T-helper 1 cell treated with Interleukin-12 subunit alpha and Interleukin-12 subunit beta and Interleukin-4 antibody, amounts not matched to agents 30 μg/mL and 1 μg/mL, for 36 hours (primary cell): ENCODE results near the gene WNT3A.

Experiments
- H3K27ac Mint-ChIP-seq: one replicate; pipeline ENCODE4 v1.8.0; 2021; ENCODE audit warnings: mild to moderate bottlenecking, mixed read lengths
- H3K27me3 Mint-ChIP-seq: one replicate; pipeline ENCODE4 v1.8.0; 2021; ENCODE audit warnings: low read depth, mixed read lengths
- H3K36me3 Mint-ChIP-seq: one replicate; pipeline ENCODE4 v1.8.0; 2021; ENCODE audit warnings: low read depth, mixed read lengths
- H3K4me1 Mint-ChIP-seq: one replicate; pipeline ENCODE4 v1.8.0; 2021; ENCODE audit warnings: low read depth, mixed read lengths
- H3K4me3 Mint-ChIP-seq: one replicate; pipeline ENCODE4 v1.8.0; 2021; ENCODE audit warnings: mild to moderate bottlenecking, moderate library complexity, mixed read lengths
- H3K9me3 Mint-ChIP-seq: one replicate; pipeline ENCODE4 v1.8.0; 2021; ENCODE audit warnings: mixed read lengths

WNT3A gene

GRCh38 chr1:228092342-228093049 is 85.7 kb downstream of the WNT3A start:
- H3K9me3 Mint-ChIP-seq: peaks cover 18% of the 10 kb centered on the region
- no peaks in the 10 kb centered on the region for H3K27me3 Mint-ChIP-seq
- peaks cover 66% of the 10 kb centered on the region for H3K36me3 Mint-ChIP-seq
- peaks cover 35% of the 10 kb centered on the region for H3K4me1 Mint-ChIP-seq
- no peak overlapping the region for H3K4me3 Mint-ChIP-seq
- no peak overlapping the region for H3K27ac Mint-ChIP-seq

- H3K36me3 Mint-ChIP-seq: peaks cover 64% of the 10 kb centered on the region
- peaks cover 18% of the 10 kb centered on the region for H3K9me3 Mint-ChIP-seq
- peaks cover 27% of the 10 kb centered on the region for H3K4me1 Mint-ChIP-seq
- no peak overlapping the region for H3K4me3 Mint-ChIP-seq
- no peaks in the 10 kb centered on the region for H3K27me3 Mint-ChIP-seq
- no peak overlapping the region for H3K27ac Mint-ChIP-seq
Measured at GRCh38 chr1:228093050-228093906, 86.5 kb downstream of the WNT3A start.

DNA sequence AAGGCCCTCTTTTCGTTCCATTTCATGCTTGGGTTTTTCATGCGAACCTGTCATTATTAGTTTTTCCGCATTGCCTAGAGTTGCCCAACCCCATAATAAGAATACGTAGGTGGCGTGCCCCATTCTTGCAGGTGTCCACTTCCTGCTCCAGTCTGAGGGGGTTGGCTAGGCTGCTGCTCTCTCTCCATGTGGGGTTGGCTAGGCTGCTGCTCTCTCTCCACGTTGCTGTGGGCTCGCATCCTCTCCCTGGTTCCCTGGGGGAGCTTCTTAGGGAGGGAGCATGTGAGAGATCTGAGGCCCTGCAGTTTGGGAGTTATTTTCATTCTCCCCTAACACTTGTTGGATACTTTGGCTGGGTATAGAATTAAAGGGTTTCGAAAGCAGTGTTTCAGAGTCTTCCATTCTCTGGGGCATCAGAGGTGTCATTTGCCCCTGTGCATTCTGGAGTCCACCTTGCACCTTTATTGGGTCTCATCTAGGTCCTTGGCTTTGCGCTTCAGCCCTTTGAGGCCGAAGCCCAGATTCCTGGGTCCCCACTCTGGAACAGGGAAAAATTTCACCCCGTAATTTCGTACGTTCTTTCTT is 87.7 kb downstream of the WNT3A start:
- H3K9me3 Mint-ChIP-seq: peaks cover 18% of the 10 kb centered on the region
- H3K27me3 Mint-ChIP-seq: no peaks in the 10 kb centered on the region
- no peak overlapping the region for H3K27ac Mint-ChIP-seq
- no peak overlapping the region for H3K4me3 Mint-ChIP-seq
- peaks cover 67% of the 10 kb centered on the region for H3K36me3 Mint-ChIP-seq
- H3K4me1 Mint-ChIP-seq: peaks cover 17% of the 10 kb centered on the region

- Mint-ChIP-seq H3K36me3 (peaks cover 68% of the 10 kb centered on the region), H3K27me3 (no peaks in the 10 kb centered on the region), H3K9me3 (peaks cover 18% of the 10 kb centered on the region), H3K4me1 (peaks cover 15% of the 10 kb centered on the region), H3K4me3 (no peak overlapping the region), H3K27ac (no peak overlapping the region)
Measured at GRCh38 chr1:228095161-228095560, 88.4 kb downstream of the WNT3A start.

GRCh38 chr1:228095938-228096337 is 89.1 kb downstream of the WNT3A start:
- Mint-ChIP-seq H3K36me3 (peaks cover 65% of the 10 kb centered on the region), H3K27ac (no peak overlapping the region), H3K9me3 (peaks cover 18% of the 10 kb centered on the region), H3K27me3 (no peaks in the 10 kb centered on the region), H3K4me1 (peaks cover 9% of the 10 kb centered on the region), H3K4me3 (no peak overlapping the region)

DNA sequence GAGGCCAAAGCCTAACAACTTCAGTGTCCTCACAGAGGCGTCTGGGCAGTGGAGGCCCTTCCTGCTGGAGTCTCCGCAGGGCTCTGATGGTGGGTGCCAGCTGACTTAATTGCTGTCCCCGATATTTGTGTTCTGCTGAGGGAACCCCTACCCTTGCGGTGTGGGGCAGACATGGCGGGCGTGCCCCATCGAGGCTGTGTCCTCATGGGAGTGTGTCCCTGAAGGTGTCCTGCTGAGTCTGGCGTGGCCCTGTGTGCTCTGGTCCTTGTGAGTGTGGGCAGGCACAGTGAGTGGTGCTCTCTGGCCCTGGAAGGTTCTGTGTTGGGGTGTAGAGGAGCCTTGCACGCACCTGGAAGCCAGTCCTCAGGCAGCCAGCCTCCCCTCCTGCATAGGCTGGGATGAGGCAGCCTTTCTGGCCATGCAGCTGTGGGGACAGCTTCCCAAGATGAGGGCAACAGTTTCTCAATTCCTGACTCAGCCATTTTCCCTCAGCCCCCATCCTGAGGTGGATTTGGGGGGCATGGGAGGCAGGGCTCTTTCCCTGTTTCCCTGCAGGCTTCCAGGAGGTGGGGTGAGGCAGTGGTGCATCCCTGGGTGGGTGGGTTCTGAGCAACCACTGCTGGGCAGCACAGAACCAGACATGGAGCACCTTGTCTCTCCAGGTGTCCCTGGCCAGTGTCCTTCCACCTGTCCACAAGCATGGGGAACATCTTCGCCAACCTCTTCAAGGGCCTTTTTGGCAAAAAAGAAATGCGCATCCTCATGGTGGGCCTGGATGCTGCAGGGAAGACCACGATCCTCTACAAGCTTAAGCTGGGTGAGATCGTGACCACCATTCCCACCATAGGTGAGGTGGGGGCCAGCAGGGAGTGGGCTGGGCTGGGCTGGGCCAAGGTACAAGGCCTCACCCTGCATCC is 89.9 kb downstream of the WNT3A start:
- Mint-ChIP-seq H3K4me3 (no peak overlapping the region), H3K27me3 (no peaks in the 10 kb centered on the region), H3K9me3 (peaks cover 18% of the 10 kb centered on the region), H3K36me3 (peaks cover 57% of the 10 kb centered on the region), H3K4me1 (peaks cover 8% of the 10 kb centered on the region), H3K27ac (no peak overlapping the region)

GRCh38 chr1:228097333-228098081 is 90.7 kb downstream of the WNT3A start:
- no peak overlapping the region for H3K27ac Mint-ChIP-seq
- no peaks in the 10 kb centered on the region for H3K27me3 Mint-ChIP-seq
- H3K4me3 Mint-ChIP-seq: no peak overlapping the region
- peaks cover 49% of the 10 kb centered on the region for H3K36me3 Mint-ChIP-seq
- peaks cover 18% of the 10 kb centered on the region for H3K9me3 Mint-ChIP-seq
- peaks cover 5% of the 10 kb centered on the region for H3K4me1 Mint-ChIP-seq

- Mint-ChIP-seq H3K27me3 (no peaks in the 10 kb centered on the region), H3K4me3 (no peak overlapping the region), H3K27ac (no peak overlapping the region), H3K36me3 (peaks cover 47% of the 10 kb centered on the region), H3K9me3 (peaks cover 18% of the 10 kb centered on the region), H3K4me1 (peaks cover 5% of the 10 kb centered on the region)
Measured at GRCh38 chr1:228098323-228098931, 91.6 kb downstream of the WNT3A start.

DNA sequence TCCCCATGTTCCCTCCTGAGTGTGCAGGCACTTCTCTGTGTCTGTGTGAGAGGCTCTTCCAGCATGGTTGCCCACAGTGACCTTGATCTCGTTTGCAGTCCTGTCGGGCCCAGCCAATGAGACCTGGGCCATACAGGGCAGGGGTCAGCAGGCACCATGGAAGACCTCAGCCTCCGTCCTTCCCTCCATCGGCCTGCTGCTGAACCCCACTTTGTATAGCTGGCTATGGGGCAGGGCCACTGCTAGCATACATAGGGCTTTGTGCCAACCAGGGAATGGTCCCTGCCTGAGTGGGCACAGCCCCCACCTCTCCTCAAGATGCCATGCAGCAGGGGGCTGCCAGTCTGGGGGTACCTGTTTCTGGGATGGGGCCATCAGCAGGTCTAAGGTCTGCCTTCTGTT is 92.5 kb downstream of the WNT3A start:
- Mint-ChIP-seq H3K4me3 (no peak overlapping the region), H3K27ac (no peak overlapping the region), H3K27me3 (no peaks in the 10 kb centered on the region), H3K9me3 (peaks cover 14% of the 10 kb centered on the region), H3K36me3 (peaks cover 38% of the 10 kb centered on the region), H3K4me1 (peaks cover 9% of the 10 kb centered on the region)

DNA sequence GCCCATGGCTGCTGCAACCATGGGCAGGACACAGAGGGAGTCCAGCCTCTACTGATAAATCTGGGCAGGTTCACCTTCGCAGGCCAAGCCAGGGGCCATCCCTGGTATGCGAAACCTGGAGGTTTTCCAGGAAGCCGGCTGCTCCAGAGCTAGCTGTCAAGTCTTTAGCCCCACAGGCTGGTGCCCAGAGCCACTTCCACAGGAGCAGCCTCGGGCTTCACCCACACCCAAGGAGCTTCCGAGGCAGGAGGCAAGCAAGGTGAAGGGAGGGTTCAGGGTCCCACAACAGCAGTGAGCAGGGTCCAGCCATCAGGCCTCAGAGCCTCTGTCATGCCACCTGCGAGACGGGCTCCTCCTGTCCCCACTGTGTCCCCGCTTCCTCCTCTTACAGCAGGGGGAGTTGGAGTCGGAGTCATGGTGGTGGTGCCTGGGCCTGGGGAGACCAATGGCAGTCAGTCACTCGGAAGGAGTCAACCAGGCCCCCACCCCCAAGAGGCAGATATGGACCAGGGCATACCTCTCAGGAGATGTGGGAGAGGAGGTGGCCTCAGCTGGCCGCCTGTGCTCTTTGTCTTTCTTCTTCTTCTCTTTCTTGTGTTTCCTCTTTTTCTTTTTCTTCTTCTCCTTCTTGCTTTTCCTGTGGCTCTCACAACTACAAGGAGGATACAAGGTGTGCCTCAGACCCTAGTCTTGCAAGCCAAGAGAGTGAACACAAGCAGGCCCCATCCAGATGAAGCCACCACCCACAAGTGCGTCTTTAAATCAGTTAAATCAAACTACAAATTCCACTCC is 94.2 kb downstream of the WNT3A start:
- H3K27me3 Mint-ChIP-seq: no peaks in the 10 kb centered on the region
- H3K4me3 Mint-ChIP-seq: peak overlapping the region; percentile 58
- peaks cover 22% of the 10 kb centered on the region for H3K36me3 Mint-ChIP-seq
- H3K4me1 Mint-ChIP-seq: peaks cover 9% of the 10 kb centered on the region
- peak overlapping the region; percentile 75 for H3K27ac Mint-ChIP-seq
- H3K9me3 Mint-ChIP-seq: no peaks in the 10 kb centered on the region

DNA sequence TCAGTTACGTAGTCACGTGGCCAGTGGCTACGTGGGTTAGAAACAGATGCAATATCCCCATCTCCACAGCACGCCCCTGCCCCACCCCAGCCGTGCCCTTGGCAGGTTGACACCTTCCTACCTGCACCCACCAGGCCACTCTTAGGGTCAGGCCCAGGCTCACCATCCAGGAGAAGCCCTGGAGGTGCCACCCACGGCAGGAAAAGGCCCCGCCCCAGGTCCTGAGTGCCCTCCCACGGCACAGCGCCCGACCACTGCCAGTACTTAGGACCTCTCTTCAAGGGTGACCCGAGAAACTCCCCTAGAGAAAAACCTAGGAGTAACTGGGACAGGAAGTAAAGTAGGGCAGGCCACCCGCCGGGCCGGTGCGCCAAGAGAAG is 94.8 kb downstream of the WNT3A start:
- H3K27ac Mint-ChIP-seq: peak overlapping the region; percentile 19
- peak overlapping the region; percentile 58 for H3K4me3 Mint-ChIP-seq
- H3K27me3 Mint-ChIP-seq: no peaks in the 10 kb centered on the region
- H3K4me1 Mint-ChIP-seq: peaks cover 9% of the 10 kb centered on the region
- no peaks in the 10 kb centered on the region for H3K9me3 Mint-ChIP-seq
- peaks cover 21% of the 10 kb centered on the region for H3K36me3 Mint-ChIP-seq

DNA sequence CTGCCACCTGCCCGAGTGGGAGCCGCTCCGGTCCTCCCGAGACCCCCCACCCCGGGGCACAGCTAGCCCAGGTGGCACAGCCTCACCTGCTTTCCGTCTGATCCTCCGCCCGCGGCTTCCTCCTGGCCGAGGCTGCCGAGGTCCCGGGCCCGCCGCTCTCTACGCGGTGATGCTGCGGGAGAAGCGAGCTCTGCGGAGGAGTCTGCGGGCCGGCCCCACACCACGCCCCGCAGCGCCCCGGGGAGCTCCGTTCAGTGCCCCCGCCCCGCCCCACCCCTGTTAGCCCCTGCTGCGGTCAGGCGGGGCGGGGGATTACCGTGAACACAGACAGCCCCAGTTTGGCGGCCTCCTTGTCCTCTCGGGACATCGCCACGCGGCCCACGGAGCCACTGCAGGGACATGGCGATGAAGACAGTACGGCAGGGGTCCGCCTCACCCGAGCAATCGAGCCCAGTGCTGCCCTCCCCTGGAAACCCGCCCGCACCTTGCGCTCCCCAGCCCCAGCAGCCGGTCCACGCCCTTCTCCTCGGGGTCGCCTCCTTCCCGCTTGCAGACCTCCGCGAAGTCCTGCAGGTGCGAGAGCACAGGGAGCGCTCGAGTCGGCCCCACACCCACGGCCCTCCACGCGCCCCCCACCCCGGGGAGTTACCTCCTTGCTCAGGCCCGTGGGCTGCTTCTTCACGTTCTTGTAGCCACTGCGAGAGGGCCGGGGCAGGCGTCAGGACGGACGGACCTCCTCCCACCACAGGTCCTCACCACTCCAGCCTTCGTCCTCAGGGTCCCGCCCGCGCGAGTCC is 95.4 kb downstream of the WNT3A start:
- peaks cover 9% of the 10 kb centered on the region for H3K4me1 Mint-ChIP-seq
- H3K27me3 Mint-ChIP-seq: no peaks in the 10 kb centered on the region
- peak overlapping the region; percentile 75 for H3K27ac Mint-ChIP-seq
- H3K9me3 Mint-ChIP-seq: no peaks in the 10 kb centered on the region
- H3K4me3 Mint-ChIP-seq: peak overlapping the region; percentile 78
- H3K36me3 Mint-ChIP-seq: peaks cover 21% of the 10 kb centered on the region
